ENCODE results near the gene NSMCE1. TPM values are rescaled to one million over a fixed set of nuclear protein-coding genes. Genes with fewer than 3 reads are reported as not detected.

The NSMCE1 gene
- total RNA-seq, 4 donors from 2014 or later = 22.4 to 92.4 (median 29.5) TPM

- Histone ChIP-seq H3K4me1 (peaks cover 18 to 90% (median 57%) of the 10 kb centered on the region in 3 donors), H3K4me3 (no peak overlapping the region), H3K27ac (peak overlapping the region; percentile 50 to 89 (median 82)), H3K27me3 (no peaks in the 10 kb centered on the region), H3K36me3 (peaks cover 0 to 22% (median 2%) of the 10 kb centered on the region in 3 donors), H3K9me3 (no peaks in the 10 kb centered on the region)
- 38 to 63% methylated on average over 16 to 18 of the region's 22 CpGs for WGBS, 2 donors
- no peak for DNase-seq
- no peak for TF ChIP-seq POLR2A (IDR thresholded peaks at IDR 0.05)
- TF ChIP-seq CTCF (IDR thresholded peaks at IDR 0.05) = no peak
- intact Hi-C loops (cut with DNase I) = loop anchor here (5.0 kb wide), 1 partner anchor 130 kb away; no protein-coding TSS in a partner anchor
Measured at GRCh38 chr16:27237219-27238015, 31.2 kb downstream of the NSMCE1 start.

- H3K4me3 ChIP-seq = no peak overlapping the region
- TF ChIP-seq POLR2A (IDR thresholded peaks at IDR 0.05) (no peak), CTCF (IDR thresholded peaks at IDR 0.05) (no peak)
- peaks cover 13 to 90% (median 55%) of the 10 kb centered on the region in 3 donors for H3K4me1 ChIP-seq
- H3K27ac ChIP-seq = peak overlapping the region; percentile 50 to 89 (median 82)
- peaks cover 0 to 29% (median 8%) of the 10 kb centered on the region in 3 donors for H3K36me3 ChIP-seq
- H3K27me3 ChIP-seq = no peaks in the 10 kb centered on the region
- H3K9me3 ChIP-seq = no peaks in the 10 kb centered on the region
- 56 to 60% methylated on average over 7 to 8 of the region's 8 CpGs for WGBS, 2 donors
- no peak for DNase-seq
- intact Hi-C loops (cut with DNase I) = loop anchor here (5.0 kb wide), 1 partner anchor 131 kb away; no protein-coding TSS in a partner anchor
Measured at GRCh38 chr16:27236635-27237218, 31.8 kb downstream of the NSMCE1 start.

GRCh38 chr16:27235938-27236245 is 32.7 kb downstream of the NSMCE1 start:
- TF ChIP-seq POLR2A (IDR thresholded peaks at IDR 0.05) (no peak), CTCF (IDR thresholded peaks at IDR 0.05) (no peak)
- Histone ChIP-seq H3K4me1 (peaks cover 14 to 90% (median 50%) of the 10 kb centered on the region in 3 donors), H3K36me3 (peaks cover 0 to 37% (median 8%) of the 10 kb centered on the region in 3 donors), H3K4me3 (no peak overlapping the region), H3K9me3 (no peaks in the 10 kb centered on the region), H3K27me3 (no peaks in the 10 kb centered on the region), H3K27ac (peak overlapping the region; percentile 66 to 85 (median 76))
- DNase-seq = no peak
- intact Hi-C loops (cut with DNase I) = loop anchor here (5.0 kb wide), 1 partner anchor 131 kb away; no protein-coding TSS in a partner anchor
- WGBS, 2 donors = 79 to 87% methylated on average over 6 of the region's 8 CpGs

GRCh38 chr16:27235055-27235937 is 33.3 kb downstream of the NSMCE1 start:
- H3K4me3 ChIP-seq = peak overlapping the region in 1 of 4 donors; percentile 40
- H3K36me3 ChIP-seq = peaks cover 0 to 43% (median 8%) of the 10 kb centered on the region in 3 donors
- H3K4me1 ChIP-seq = peaks cover 19 to 90% (median 48%) of the 10 kb centered on the region in 3 donors
- TF ChIP-seq CTCF (IDR thresholded peaks at IDR 0.05) = peak; percentile 62 to 88 (median 74)
- peak in 2 of 4 donors; percentile 11 to 44 for TF ChIP-seq POLR2A (IDR thresholded peaks at IDR 0.05)
- H3K9me3 ChIP-seq = no peaks in the 10 kb centered on the region
- DNase-seq = peak; percentile 19
- peak overlapping the region; percentile 66 to 85 (median 76) for H3K27ac ChIP-seq
- intact Hi-C loops (cut with DNase I) = loop anchor here (5.0 kb wide), 1 partner anchor 132 kb away; no protein-coding TSS in a partner anchor
- 34 to 59% methylated on average over 17 to 22 of the region's 23 CpGs for WGBS, 2 donors
- H3K27me3 ChIP-seq = no peaks in the 10 kb centered on the region

Data from esophagus squamous epithelium (tissue), 5 donors.